OCI-M1 (cell line): ENCODE results near the gene NEK7.
"Not testable (repeated sequence)": the region's sequence is repeated elsewhere in the genome, so short reads cannot be mapped to it uniquely, and the experiment has no call there.

Source experiments
- DNase-seq: peaks from one replicate; lab custom pipeline; 2025; lab: John Stamatoyannopoulos, UW

The NEK7 gene

DNA sequence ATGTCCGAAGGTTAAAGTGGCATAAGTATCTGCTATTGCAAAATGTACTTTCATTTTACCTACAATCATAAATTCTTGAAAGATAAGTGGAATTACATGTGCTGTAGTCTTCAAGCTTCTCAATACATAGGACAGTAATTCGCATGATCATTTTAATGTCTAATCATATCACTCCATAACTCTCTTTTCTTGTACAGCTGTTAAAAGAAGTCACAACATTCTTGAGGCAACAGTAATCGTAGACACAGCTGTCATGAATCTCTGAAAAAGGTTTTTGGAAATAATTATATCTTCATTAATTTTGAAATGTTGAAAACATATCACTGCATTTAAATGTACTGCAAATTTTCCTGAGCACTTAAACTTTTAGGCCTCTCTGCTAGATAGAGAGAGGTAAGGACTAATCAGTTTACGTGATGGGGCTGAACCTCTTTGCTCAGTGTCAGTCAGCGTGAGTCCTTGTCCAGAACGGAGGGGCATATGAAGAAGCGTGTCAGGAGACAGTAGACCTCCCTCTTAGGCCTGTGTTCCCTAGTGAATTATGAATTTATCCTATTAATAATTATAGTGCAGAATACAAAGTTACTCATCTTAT is 133.4 kb downstream of the NEK7 start:
- DNase-seq, result no peak

DNA sequence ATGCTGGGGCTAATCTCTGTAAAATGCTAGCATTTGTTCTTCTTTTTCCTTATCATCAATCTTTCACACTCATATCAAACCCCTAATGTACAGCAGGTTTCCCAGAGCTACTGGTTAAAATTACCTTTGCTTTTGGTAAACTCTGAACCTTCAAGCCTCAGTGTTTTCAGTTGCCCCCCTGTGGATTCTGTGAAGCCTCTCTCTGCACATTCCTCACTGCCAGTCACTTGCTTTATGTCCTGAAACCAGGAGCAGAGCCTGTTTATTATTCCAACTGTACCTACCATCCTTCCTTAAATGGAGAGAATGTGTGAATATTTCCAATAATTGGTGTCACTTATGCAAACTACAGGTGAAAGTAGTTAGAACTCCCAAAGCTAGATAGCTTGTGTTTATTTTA is 134.2 kb downstream of the NEK7 start:
- DNase-seq, result no peak

DNA sequence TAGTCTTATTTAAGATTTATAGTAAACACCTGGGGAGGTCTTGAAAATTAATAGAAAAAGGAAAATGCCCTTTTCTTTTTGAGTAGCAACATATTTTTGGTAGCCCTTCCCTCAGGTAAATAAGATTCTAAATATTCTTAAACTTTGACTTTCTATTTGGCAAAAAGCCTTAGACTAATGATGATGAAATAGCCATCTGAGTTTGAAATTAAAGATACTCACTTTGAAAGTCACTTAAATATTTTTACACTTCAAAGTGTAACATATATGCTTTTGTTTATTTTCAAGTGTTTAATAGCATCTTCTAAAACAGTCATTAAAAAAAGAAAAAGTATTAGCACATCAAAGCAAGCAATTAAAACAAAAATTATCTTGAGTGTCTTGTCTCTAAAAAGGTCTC is 135.1 kb downstream of the NEK7 start:
- no peak for DNase-seq

DNA sequence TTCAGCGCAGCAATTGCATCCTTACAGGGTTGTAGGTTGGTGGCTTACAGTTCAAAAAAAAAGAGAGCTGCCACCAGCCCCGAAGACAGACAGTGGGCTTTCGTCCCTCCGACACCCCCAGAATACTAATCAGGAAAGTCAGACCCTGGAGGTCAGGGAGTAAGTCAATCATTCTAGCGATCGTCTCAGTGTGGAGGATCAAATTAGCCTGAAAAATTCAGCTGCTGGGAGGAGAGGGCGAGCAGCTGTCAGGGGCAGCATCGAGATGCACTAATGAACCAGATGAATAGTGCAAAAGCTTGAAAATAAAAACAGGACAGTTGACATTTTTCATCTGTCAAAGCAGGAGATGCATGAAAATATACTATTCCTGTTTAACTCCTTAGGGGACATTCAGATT is 138.4 kb downstream of the NEK7 start:
- DNase-seq, result no peak

DNA sequence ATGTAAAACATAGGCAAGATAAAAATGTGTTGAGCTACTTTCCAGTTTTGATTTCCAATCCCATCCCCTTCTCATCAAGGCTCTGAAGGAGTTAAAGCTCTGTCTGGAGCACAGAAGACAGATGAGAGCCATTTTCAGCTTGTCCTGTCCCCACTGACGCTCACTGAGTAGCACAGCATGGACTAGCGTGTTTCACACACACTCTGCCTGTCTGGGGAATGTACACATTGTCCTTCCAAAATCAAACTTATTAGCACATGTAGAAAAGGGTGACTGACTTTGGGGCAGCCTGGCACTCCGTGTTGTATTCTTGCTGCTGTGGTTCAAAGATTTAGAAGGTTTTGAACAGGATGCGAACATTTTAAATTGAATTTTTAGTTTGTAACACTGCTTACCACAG is 139.2 kb downstream of the NEK7 start:
- DNase-seq, result no peak

DNA sequence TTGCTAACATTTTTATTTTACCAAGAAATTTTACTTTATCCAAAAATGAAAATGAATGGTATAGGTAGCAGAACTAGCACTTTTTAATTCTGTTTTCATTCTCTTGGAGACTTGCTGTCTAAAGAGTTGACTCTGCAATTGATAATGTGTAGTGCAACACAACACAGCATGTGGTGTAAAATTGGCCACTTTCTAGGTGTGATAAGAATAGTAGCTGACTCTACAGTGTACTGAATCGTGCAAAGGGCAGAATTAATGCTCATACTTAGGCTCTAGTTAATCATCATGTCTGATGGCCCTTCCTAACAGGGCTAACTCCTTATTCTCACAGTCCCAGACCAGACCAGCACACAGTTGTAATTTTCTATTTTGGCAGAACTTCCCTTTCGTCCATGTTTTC is 140.5 kb downstream of the NEK7 start:
- no peak for DNase-seq

DNA sequence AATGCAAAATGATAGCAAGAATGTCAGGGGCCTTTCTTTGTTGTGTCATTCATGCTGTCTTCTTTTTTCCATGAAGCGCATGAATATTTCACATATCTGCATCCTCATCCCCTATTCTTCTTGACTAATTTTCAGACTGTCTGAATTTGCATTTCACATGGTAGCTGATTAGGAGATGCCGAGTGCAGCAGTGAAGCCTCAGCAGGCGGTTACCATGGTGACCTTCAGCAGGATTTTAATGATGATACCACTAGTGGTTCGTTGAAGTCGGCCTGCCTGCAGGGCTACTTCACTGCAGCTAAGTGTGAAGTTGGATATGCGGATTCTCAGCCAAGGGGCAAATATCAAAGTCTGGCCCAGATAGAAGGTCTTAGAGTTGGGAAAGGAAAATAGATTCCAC is 141.8 kb downstream of the NEK7 start:
- DNase-seq, result no peak

DNA sequence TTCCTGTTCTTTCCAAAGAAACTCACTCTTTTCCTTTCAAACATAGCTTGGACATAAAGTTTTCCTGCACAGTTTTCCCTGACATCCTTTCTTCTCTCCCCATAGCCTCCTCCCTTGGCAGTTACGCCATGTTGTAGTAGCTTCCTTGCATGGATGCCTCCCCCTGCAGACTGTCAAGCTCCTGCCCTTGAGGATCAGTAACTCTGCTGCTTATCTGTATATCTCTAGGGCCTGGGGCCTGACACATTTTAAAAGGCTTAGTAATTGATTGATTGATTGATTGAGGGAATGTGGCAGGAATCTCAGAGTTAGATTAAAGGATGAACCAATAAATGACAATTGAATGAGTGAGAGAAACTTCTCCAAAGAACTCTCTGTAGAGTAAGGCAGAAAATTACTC is 143.7 kb downstream of the NEK7 start:
- no peak for DNase-seq

DNA sequence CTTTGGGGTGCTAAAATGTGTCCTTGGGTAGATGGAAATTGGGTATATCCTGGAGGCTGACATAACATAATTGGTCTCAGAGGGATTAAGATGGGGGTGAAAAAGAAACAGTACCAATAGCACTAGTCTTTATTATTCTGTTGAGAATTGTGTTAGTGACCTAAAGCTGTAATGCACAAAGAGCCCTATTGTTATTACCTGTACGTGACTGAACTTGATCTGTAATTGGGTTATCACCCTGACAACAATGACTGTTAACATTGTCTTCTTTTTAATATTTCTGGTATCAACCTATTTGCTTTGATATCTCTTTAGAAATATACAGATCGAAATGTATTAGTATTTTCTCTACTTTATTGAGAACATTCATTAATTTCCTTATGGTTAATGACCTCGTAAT is 147.6 kb downstream of the NEK7 start:
- DNase-seq, result no peak

DNA sequence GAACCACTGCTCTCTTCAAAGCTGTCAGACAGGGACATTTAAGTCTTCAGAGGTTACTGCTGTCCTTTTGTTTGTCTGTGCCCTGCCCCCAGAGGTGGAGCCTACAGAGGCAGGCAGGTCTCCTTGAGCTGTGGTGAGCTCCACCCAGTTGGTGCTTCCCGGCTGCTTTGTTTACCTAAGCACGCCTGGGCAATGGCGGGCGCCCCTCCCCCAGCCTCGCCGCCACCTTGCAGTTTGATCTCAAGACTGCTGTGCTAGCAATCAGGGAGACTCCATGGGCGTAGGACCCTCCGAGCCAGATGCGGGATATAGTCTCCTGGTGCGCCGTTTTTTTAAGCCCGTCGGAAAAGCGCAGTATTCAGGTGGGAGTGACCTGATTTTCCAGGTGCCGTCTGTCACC is 158.0 kb downstream of the NEK7 start:
- not testable (repeated sequence) for DNase-seq

DNA sequence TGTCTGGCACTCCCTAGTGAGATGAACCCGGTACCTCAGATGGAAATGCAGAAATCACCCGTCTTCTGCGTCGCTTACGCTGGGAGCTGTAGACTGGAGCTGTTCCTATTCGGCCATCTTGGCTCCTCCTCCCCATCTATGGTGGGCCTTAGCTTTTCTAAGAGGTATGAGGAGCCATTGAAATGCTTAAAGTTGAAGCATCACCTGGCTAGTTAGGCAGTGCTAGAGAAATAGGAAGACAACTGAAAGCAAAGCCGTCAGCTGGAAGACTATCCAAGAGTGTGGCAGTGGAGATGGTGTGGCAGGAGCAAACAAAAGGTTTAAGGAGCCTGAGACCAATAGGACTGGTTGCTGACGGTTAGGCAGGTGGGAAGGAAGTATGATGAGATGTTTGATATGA is 158.5 kb downstream of the NEK7 start:
- DNase-seq, result not testable (repeated sequence)

DNA sequence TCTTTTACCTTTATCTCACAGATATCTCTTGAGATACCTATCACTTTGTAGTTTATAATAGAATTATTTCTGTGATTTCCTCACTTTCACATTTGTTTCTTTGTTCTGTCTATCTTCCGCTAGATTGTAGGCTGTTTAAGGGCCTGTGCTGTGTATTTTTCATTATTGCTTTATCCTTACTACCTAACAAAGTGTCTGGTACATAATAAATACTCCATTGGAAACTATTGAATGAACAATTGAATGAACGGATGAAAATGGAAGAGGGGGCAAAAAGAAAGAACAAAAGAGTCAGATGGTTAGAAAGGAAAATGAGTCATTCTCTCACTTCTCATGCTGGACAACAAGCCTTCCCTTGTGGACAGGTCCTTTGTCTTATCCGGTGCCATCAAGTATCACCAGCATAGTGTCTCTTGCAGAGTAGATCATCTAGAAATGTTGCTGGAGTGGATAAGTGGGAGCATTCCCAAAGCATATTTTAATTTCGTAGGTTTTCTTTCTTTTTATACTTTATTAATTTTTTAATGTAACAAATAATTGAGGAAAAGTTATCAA is 159.8 kb downstream of the NEK7 start:
- no peak for DNase-seq

DNA sequence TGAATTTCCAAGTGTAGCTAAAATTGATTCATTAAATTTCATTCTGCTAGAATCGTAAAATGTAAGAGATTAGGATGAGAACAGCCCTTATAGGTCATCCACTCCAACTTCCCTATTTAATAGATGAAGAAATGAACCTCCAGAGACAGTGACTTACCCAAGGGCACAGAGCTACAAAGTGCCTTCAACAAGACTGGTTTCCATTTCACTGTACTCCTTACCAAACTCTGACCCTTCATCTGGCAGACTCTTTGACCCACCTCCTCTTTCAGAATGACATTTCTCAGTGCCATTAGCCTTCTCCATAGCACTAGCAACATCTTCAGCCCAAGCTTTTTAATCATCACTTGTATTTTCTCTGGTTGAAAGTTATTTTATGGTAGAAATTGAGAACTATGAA is 161.3 kb downstream of the NEK7 start:
- DNase-seq, result peak; percentile 20

DNA sequence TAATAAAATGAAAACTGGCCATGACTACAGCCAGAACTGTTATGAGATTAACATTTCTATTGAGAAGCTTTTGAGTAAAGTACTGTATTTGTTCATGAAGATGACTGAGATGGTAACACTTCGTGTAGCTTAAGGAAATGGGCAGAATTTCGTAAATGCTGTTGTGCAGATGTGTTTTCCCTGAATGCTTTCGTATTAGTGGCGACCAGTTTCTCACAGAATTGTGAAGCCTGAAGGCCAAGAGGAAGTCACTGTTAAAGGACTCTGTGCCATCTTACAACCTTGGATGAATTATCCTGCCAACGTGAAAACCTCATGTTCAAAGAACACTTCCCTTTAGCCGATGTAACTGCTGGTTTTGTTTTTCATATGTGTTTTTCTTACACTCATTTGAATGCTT is 164.0 kb downstream of the NEK7 start:
- DNase-seq, result no peak

DNA sequence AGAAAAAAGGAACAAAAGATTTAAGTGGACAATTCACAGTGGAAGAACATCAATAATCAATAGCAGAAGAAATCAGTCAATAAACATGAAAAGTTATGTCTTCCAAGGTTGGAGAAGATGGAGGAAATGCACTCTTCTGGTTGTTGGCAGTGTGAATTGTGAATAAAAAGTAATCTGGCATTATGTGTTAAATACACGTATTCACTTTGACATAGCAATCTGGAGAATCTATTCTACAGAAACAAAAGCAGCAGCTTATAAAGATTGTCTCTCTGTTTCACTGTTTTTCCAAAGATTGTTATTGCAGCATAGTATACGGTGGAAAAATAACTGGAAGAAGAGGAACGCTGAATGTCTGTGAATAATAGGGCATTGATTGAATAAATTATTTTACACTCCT is 169.4 kb downstream of the NEK7 start:
- DNase-seq, result no peak

DNA sequence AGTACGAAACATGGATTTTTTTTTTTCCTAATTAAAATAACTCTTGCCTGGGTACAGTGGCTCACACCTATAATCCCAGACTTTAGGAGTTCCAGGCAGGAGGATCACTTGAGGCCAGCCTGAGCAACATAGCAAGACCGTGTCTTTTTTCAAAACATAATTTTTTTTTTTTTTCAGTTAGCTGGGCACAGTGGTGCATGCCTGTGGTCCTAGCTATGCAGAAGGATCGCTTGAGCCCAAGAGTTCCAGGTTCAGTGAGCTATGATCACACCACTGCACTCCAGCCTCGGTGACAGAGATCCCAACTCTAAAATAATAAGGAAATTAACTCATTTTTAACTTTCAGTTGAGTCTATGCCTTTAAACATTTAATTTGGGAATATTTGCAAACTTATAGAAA is 170.1 kb downstream of the NEK7 start:
- no peak for DNase-seq

DNA sequence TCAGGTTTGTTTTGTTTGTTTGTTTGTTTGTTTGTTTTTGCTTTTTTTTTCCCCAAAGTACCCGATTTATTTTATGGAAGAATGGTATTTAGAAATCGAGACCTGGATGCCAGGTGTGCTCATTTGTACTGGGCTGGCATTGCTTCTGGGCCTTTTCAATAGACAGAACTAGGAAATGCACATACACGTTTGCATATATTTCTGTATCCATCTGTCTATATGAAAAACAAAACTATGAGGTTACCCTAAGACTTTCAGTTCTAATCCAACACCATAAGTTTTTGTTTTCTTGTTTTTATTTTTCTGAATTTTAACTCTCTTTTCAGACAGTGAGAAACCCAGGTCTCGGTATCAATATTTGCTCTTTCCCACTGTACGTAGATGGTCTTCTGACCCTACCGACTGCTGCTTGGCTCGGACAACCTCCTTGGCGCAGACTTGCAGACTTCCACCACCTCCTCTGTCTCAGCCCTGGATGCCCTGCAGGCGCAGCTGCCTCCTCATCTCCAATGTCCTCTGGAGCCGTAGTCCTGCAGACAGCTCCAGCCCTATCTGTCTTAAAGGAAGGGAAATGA is 171.7 kb downstream of the NEK7 start:
- DNase-seq, result no peak

DNA sequence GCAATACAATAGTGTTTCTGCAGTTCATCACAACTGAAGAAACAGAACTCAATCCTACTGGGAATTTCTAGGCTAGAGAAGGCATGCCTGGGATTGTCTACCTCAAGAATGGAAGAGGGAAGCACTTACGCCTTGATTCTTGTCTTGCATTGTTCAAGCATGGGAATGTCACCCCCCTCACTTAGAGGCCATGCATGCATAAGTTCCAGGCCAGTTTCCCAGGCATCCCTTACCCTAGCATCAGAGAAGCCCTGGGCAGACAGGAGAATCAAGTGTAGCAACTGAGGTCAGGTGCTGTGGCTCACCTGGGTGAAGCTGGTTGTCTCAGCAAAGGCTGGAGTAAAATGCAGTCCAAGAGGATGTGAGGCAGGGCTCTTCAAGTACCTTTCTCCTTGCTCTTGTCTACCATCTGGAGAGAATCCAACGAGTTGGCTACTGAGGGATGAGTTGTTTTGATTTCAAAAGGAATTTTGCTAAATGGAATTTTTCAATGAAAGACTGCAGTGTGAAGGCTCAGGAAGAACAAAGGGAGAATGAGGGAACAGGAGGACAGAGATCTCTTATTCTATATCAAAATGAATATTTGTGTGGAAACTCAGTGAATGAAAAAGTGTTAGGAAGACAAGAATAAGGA is 174.3 kb downstream of the NEK7 start:
- no peak for DNase-seq

DNA sequence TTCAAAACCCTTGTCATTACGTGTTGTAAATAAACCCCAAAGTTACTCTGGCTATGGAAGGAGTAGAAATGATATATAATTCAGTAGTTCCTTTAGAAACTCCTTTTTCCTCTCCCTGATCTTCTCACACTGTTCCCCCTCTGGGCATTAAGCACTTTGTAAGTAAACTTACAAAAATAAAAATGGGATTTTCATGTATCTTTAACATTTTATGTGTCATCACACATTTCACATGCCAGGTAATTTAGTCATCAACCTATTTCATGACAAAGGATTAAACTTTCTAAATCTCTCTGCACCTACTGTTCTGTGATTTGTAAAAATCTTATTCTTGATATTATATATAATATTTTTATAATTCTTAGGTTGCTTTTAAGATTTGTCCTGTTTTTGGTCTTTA is 176.9 kb downstream of the NEK7 start:
- no peak for DNase-seq

DNA sequence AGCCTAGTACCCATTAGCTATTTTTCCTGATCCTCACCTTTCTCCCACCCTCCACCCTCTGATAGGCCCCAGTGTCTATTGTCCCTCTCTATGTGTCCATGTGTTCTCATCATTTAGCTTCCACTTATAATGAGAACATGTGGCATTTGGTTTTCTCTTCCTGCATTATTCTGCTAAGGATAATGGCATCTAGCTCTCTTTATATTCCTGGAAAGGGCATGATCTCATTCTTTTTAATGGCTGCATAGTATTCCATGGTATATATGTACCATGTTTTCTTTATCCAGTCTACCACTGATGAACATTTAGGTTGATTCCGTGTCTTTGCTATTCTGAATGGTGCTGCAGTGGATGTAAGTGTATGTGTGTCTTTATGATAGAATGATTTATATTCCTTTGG is 178.9 kb downstream of the NEK7 start:
- DNase-seq, result no peak

DNA sequence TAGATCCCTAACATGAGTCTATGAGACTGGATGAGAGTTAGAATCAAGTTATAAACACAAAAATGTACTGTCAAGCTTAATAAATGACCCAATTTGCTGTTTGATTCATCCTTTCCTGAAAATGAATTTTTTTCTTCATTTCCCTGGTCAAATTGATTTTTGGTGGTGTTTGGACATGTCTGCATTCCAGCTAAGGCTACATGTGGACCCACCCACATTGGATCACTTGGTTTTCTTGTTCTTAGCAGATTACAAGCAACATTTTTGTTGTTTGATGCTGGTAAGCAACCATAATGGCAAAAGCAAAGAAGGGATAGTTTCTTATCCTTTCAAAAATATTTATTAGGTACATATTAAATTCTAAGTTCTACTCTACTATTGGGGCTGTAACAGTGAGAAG is 181.1 kb downstream of the NEK7 start:
- no peak for DNase-seq

DNA sequence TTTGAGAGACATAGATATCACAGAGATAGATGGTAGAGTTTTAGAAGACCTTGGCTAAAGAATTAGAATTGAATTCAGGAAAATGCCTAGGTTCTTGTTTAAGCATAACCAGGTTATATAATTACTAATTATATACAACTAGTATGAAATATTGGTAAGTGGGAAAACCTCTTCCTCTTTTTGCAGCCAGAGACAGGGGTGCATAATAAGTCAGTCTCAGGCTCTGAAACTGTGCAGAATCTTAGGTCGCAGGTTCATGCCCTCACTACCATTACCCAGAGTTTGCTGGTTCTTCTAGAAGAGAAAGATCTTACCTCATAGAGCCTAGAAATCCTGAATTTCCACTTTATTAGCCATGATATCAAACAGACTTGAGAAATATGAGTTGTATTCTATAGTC is 183.3 kb downstream of the NEK7 start:
- no peak for DNase-seq

DNA sequence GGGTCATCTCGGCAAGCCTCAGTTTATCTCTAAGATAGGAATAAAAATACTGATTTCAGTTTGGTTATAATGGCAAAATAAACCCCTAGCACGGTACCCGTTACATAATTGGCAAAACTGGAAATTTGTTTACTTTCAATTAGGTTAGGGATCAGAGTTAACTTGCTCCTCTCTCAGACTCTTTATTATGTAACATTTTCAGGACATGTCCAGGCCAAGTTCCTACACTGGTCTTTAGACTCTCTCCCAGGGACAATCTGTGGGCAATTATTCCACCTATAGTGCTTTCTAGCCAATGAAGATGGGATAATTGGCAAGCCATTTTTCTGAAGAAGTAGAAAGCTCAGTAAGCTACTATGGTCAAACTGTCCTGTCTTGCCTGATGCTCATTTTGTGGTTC is 189.4 kb downstream of the NEK7 start:
- DNase-seq, result no peak

DNA sequence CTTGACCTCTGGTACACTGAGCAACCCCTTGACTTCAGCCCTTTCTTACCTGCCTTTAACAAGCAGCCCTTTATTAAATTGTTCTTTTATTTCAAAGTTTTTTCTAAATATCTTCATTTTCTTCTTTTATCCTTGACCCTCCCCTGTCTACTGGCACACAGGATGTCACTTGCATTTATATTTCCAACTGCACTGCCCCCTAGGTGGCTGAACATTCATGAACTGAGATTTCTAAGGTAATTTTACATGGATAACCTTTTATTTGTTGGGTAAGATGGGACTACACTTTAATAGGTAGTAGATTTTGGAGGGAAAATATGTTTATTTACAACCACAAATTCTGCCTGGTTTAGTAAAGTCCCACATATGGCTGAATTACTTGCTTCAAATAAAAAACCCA is 193.7 kb downstream of the NEK7 start:
- no peak for DNase-seq
